HTERT RPE-1 (cell line): ENCODE data around the gene FOXK1.

Experiments used
- in situ Hi-C: fragments of 300-500 bp; cut with MboI; formaldehyde crosslinking; loops from 4 replicates; pipeline ENCODE4 v1.14.3; 2020; ENCODE audit warnings: low sequenced_read_pairs

FOXK1 gene

GRCh38 chr7:4763091-4763793 lies 81.1 kb downstream of the FOXK1 start:
- in situ Hi-C loops = no loop called here

- in situ Hi-C loops = no loop called here
Measured at GRCh38 chr7:4763794-4764185, 81.7 kb downstream of the FOXK1 start.

GRCh38 chr7:4764402-4765007 lies 82.4 kb downstream of the FOXK1 start:
- in situ Hi-C loops = no loop called here

GRCh38 chr7:4765776-4766490 lies 83.8 kb downstream of the FOXK1 start:
- in situ Hi-C loops = no loop called here

GRCh38 chr7:4766666-4767519 lies 84.8 kb downstream of the FOXK1 start:
- in situ Hi-C loops = no loop called here

GRCh38 chr7:4768597-4769569 lies 86.8 kb downstream of the FOXK1 start:
- in situ Hi-C loops = no loop called here

GRCh38 chr7:4769761-4770160 lies 87.7 kb downstream of the FOXK1 start:
- in situ Hi-C loops = no loop called here

GRCh38 chr7:4770886-4771285 lies 88.8 kb downstream of the FOXK1 start:
- in situ Hi-C loops = no loop called here

- in situ Hi-C loops = no loop called here
Measured at GRCh38 chr7:4771737-4772136, 89.6 kb downstream of the FOXK1 start.

- in situ Hi-C loops = no loop called here
Measured at GRCh38 chr7:4772306-4772705, 90.2 kb downstream of the FOXK1 start.

GRCh38 chr7:4774007-4774406 lies 91.9 kb downstream of the FOXK1 start:
- in situ Hi-C loops = no loop called here

- in situ Hi-C loops = no loop called here
Measured at GRCh38 chr7:4774658-4775249, 92.7 kb downstream of the FOXK1 start.

- in situ Hi-C loops = no loop called here
Measured at GRCh38 chr7:4775250-4775847, 93.3 kb downstream of the FOXK1 start, which contains the start of gene AP5Z1. AP5Z1 (plus strand) TSS chr7:4775623; CDS start chr7:4775716, 93 bp downstream.

GRCh38 chr7:4775848-4776623 lies 93.9 kb downstream of the FOXK1 start:
- in situ Hi-C loops = no loop called here

GRCh38 chr7:4779118-4779517 lies 97.0 kb downstream of the FOXK1 start:
- in situ Hi-C loops = no loop called here

GRCh38 chr7:4781366-4782069 lies 99.4 kb downstream of the FOXK1 start:
- in situ Hi-C loops = no loop called here

GRCh38 chr7:4782333-4783291 lies 100.5 kb downstream of the FOXK1 start:
- in situ Hi-C loops = no loop called here
